PC-9 (cell line): ENCODE measurements around the gene MAU2.

Experiments
- CTCF ChIP-seq: fragments of 200-600 bp; sonication (generic); conservative IDR thresholded peaks from 2 replicates; pipeline ENCODE4 v1.6.1; 2017; ENCODE audit warnings: mixed run types, antibody characterized with exemption, mild to moderate bottlenecking, moderate library complexity
- EZH2 ChIP-seq: fragments of 200-600 bp; sonication (generic); IDR thresholded peaks from 2 replicates; pipeline ENCODE4 v1.8.0; 2017; ENCODE audit warnings: antibody characterized with exemption, low read depth

- TF ChIP-seq CTCF (no peak), EZH2 (no peak)
Measured at GRCh38 chr19:19341026-19341425, 20.4 kb downstream of the MAU2 start.
